Esophagus muscularis mucosa (tissue), 4 donors: ENCODE data around the gene TALDO1. TPM values are rescaled to one million over a fixed set of nuclear protein-coding genes. Genes with fewer than 3 reads are reported as not detected.

Experiments used
- DNase-seq: peaks from one replicate; pipeline ENCODE4 v3.0.0-alpha.2; 2017; ENCODE audit errors: extremely low spot score
- H3K27ac ChIP-seq, 4 donors: fragments of 200-600 bp; sonication (generic); replicated peaks in 1 of 4; 1 replicate in 3 of 4; 2 replicates in 1 of 4; pipeline ENCODE4 v1.5.1; 2016 to 2019; ENCODE audit warnings: mild to moderate bottlenecking in 1 of 4
- H3K27me3 ChIP-seq, 4 donors: fragments of 200-600 bp; sonication (generic); one replicate each; pipeline versions ENCODE4 v1.5.1 to v1.6.0; 2016 to 2019
- H3K36me3 ChIP-seq, 4 donors: fragments of 200-600 bp; sonication (generic); one replicate each; pipeline ENCODE4 v1.5.1; 2016 to 2019
- H3K4me1 ChIP-seq, 4 donors: fragments of 200-600 bp; sonication (generic); one replicate each; pipeline ENCODE4 v1.5.1; 2016 to 2019
- H3K4me3 ChIP-seq, 4 donors: fragments of 200-600 bp; sonication (generic); 1 replicate in 2 of 4; 2 replicates in 2 of 4; pipeline ENCODE4 v1.5.1; 2016 to 2019; ENCODE audit warnings: mild to moderate bottlenecking in 4 of 4, moderate library complexity in 1 of 4
- H3K9me3 ChIP-seq, 4 donors: fragments of 200-600 bp; sonication (generic); 1 replicate in 3 of 4; 2 replicates in 1 of 4; pipeline ENCODE4 v1.5.1; 2016 to 2019
- EP300 ChIP-seq: sonication (generic); formaldehyde crosslinking; IDR thresholded peaks from one replicate; pipeline ENCODE4 v1.6.1; 2017; ENCODE audit warnings: antibody characterized with exemption
- POLR2A ChIP-seq: fragments of 450-650 bp; IDR thresholded peaks from one replicate; pipeline ENCODE4 v1.6.1; 2017; ENCODE audit warnings: antibody characterized with exemption, moderate library complexity, mild to moderate bottlenecking, low read depth
- POLR2AphosphoS5 ChIP-seq, 2 donors: sonication (generic); formaldehyde crosslinking; IDR thresholded peaks; one replicate each; pipeline ENCODE4 v1.6.1; 2017; ENCODE audit warnings: antibody characterized with exemption in 2 of 2
- WGBS: methylation state at CpG from one replicate; pipeline ENCODE4 v1.1.5; 2018; 5-methylcytosine and 5-hydroxymethylcytosine counted together
- intact Hi-C: fragments of 100-400 bp; cut with DNase I; formaldehyde crosslinking; loops from one replicate; pipeline ENCODE4 v1.15.1; 2023
- total RNA-seq, 4 donors: library from RNA; depleted of rRNA; stranded (reverse); fragments of >200 nt; gene quantifications; one replicate each; pipeline versions ENCODE4 v1.1.0 to v1.2.1, GENCODE V29; 2016
- TF ChIP-seq, protein P1 (sequence below), 3 experiments: fragments of 200-600 bp in 2 of 3; fragments of 450-650 bp in 1 of 3; sonication (generic) in 2 of 3; IDR thresholded peaks; one replicate each; pipeline ENCODE4 v1.5.1; 2017 to 2019; ENCODE audit warnings: antibody characterized with exemption in 3 of 3, mild to moderate bottlenecking in 2 of 3, moderate library complexity in 1 of 3

The TALDO1 gene
- total RNA-seq, 4 donors from 2014 or later, result 168 to 231 (median 186) TPM

DNA sequence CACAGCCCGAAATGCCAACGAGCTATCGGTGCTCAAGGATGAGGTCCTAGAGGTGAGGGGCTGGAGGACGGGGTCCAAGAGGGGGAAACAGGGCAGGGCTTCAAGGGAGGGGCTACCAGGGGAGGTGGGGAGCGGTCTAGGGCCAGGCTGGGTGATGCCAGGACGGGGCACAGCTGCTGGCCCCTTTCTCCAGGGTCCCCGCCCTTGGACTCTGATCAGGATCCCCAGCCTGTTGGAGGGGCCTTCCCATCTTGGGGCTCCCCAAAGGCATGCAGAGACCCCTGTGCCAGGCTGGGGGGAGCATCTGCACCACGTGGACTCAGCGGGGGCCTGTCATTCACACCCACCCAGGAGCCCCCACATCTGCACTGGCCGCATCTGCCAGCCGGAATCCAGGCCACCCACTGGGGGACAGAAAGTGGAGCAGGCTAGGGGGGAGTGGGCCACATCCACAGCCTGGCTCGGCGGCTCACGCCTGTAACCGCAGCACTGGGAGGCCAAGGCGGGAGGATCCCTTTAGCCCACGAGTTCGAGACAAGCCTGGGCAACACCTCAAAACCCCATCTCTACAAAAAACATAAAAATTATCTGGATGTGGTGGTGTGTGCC lies 22.4 kb upstream of the TALDO1 start:
- Histone ChIP-seq H3K4me1 (peaks cover 33 to 70% (median 63%) of the 10 kb centered on the region in 4 donors), H3K27ac (no peak overlapping the region), H3K4me3 (no peak overlapping the region), H3K9me3 (no peaks in the 10 kb centered on the region), H3K36me3 (no peaks in the 10 kb centered on the region), H3K27me3 (peaks cover 10 to 95% (median 51%) of the 10 kb centered on the region in 4 donors)
- no peak for DNase-seq
- TF ChIP-seq, protein P1, sequence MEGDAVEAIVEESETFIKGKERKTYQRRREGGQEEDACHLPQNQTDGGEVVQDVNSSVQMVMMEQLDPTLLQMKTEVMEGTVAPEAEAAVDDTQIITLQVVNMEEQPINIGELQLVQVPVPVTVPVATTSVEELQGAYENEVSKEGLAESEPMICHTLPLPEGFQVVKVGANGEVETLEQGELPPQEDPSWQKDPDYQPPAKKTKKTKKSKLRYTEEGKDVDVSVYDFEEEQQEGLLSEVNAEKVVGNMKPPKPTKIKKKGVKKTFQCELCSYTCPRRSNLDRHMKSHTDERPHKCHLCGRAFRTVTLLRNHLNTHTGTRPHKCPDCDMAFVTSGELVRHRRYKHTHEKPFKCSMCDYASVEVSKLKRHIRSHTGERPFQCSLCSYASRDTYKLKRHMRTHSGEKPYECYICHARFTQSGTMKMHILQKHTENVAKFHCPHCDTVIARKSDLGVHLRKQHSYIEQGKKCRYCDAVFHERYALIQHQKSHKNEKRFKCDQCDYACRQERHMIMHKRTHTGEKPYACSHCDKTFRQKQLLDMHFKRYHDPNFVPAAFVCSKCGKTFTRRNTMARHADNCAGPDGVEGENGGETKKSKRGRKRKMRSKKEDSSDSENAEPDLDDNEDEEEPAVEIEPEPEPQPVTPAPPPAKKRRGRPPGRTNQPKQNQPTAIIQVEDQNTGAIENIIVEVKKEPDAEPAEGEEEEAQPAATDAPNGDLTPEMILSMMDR (IDR thresholded peaks at IDR 0.05), result no peak
- no peak for TF ChIP-seq POLR2A
- TF ChIP-seq POLR2AphosphoS5 (IDR thresholded peaks at IDR 0.05), result no peak
- no peak for TF ChIP-seq EP300
- intact Hi-C loops, result no loop called here
- 74% methylated on average over 15 of the region's 18 CpGs for WGBS

DNA sequence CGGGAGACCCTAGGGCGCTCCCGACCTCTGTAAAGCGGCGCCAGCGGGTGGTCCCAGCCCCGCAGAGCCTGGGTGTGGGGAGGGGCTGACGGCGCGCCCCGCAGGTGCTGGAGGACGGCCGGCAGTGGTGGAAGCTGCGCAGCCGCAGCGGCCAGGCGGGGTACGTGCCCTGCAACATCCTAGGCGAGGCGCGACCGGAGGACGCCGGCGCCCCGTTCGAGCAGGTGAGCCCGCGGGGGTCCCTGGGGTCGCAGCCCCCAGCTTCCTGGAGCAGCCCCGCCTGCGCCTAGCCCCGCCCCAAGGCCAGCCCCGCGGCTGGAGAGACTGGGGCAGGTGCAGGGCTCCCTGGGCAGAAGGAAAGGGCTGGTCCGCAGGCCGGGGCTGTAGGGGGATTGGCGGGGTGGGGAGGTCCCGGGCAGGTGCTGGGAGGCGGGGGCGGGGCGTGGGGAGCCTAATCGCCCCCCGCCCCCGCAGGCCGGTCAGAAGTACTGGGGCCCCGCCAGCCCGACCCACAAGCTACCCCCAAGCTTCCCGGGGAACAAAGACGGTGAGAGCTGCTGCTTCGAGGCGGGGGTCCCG lies 21.6 kb upstream of the TALDO1 start:
- intact Hi-C loops, result no loop called here
- 12% methylated on average over 6 of the region's 53 CpGs for WGBS
- H3K4me3 ChIP-seq, result peak overlapping the region; percentile 40 to 52 (median 43)

DNA sequence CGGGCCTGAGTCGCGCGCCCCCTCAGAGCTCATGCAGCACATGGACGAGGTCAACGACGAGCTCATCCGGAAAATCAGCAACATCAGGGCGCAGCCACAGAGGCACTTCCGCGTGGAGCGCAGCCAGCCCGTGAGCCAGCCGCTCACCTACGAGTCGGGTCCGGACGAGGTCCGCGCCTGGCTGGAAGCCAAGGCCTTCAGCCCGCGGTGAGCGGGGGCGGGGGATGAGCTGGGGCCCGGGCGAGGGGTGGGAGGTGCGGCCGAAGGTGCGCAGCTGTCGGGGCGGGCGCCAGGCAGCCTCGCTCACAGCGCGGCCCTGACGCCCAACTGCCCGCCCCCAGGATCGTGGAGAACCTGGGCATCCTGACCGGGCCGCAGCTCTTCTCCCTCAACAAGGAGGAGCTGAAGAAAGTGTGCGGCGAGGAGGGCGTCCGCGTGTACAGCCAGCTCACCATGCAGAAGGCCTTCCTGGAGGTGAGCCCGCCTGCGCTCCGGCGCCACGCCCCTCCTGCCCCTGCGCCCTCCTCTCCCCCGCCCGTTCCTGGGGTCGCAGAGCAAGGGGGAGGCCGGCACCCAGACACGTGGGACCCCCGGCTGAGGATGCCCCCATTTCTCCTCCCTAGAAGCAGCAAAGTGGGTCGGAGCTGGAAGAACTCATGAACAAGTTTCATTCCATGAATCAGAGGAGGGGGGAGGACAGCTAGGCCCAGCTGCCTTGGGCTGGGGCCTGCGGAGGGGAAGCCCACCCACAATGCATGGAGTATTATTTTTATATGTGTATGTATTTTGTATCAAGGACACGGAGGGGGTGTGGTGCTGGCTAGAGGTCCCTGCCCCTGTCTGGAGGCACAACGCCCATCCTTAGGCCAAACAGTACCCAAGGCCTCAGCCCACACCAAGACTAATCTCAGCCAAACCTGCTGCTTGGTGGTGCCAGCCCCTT lies 20.7 kb upstream of the TALDO1 start:
- Histone ChIP-seq H3K4me3 (peak overlapping the region; percentile 40 to 52 (median 43)), H3K27me3 (peaks cover 10 to 79% (median 38%) of the 10 kb centered on the region in 4 donors), H3K36me3 (no peaks in the 10 kb centered on the region), H3K9me3 (no peaks in the 10 kb centered on the region), H3K4me1 (peaks cover 23 to 57% (median 47%) of the 10 kb centered on the region in 4 donors), H3K27ac (peak overlapping the region in 1 of 4 donors; percentile 54)
- TF ChIP-seq EP300 (no peak), POLR2A (no peak), POLR2AphosphoS5 (IDR thresholded peaks at IDR 0.05) (no peak)
- TF ChIP-seq, protein P1 (IDR thresholded peaks at IDR 0.05), result no peak
- intact Hi-C loops, result loop anchor here (1.0 kb wide), 1 partner anchor 171 kb away; no protein-coding TSS in a partner anchor
- DNase-seq, result no peak
- 22% methylated on average over 25 of the region's 61 CpGs for WGBS

More for the DNA sequence above, 21.6 kb upstream of the TALDO1 start:
- Histone ChIP-seq H3K36me3 (no peaks in the 10 kb centered on the region), H3K27ac (no peak overlapping the region), H3K9me3 (no peaks in the 10 kb centered on the region), H3K4me1 (peaks cover 31 to 65% (median 56%) of the 10 kb centered on the region in 4 donors), H3K27me3 (peaks cover 10 to 86% (median 45%) of the 10 kb centered on the region in 4 donors)
- DNase-seq, result no peak
- TF ChIP-seq POLR2AphosphoS5 (IDR thresholded peaks at IDR 0.05) (no peak), POLR2A (no peak), EP300 (no peak)
- TF ChIP-seq, protein P1 (IDR thresholded peaks at IDR 0.05), result no peak

DNA sequence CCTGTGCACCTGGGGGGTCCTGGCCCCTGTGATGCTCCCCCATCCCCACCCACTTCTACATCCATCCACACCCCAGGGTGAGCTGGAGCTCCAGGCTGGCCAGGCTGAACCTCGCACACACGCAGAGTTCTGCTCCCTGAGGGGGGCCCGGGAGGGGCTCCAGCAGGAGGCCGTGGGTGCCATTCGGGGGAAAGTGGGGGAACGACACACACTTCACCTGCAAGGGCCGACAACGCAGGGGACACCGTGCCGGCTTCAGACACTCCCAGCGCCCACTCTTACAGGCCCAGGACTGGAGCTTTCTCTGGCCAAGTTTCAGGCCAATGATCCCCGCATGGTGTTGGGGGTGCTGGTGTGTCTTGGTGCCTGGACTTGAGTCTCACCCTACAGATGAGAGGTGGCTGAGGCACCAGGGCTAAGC lies 20.0 kb upstream of the TALDO1 start:
- no peak overlapping the region for H3K4me3 ChIP-seq
- peak overlapping the region in 2 of 4 donors; percentile 39 to 54 for H3K27ac ChIP-seq
- H3K27me3 ChIP-seq, result peaks cover 10 to 79% (median 31%) of the 10 kb centered on the region in 4 donors
- WGBS, result 93% methylated on average over 8 of the region's 12 CpGs
- peaks cover 23 to 49% (median 40%) of the 10 kb centered on the region in 4 donors for H3K4me1 ChIP-seq
- no peaks in the 10 kb centered on the region for H3K36me3 ChIP-seq
- intact Hi-C loops, result loop anchor here (1.0 kb wide), 1 partner anchor 172 kb away; no protein-coding TSS in a partner anchor
- no peak for DNase-seq
- H3K9me3 ChIP-seq, result no peaks in the 10 kb centered on the region
- TF ChIP-seq POLR2AphosphoS5 (IDR thresholded peaks at IDR 0.05) (no peak), POLR2A (no peak), EP300 (no peak)
- TF ChIP-seq, protein P1 (IDR thresholded peaks at IDR 0.05), result no peak
